Skeletal muscle satellite cell (primary cell): Measurements from ENCODE around the gene FLT4.

Experiments used
- H3K27me3 ChIP-seq: 2 replicates; pipeline ENCODE4 v1.7.0; 2013; ENCODE audit warnings: low read length; ENCODE audit not compliant: control insufficient read depth, insufficient read depth
- H3K36me3 ChIP-seq: 2 replicates; pipeline ENCODE4 v1.7.0; 2013; ENCODE audit warnings: mild to moderate bottlenecking, control low read depth, low read length; ENCODE audit not compliant: insufficient read depth
- H3K4me1 ChIP-seq: 2 replicates; pipeline ENCODE4 v1.7.0; 2013; ENCODE audit warnings: low read length; ENCODE audit not compliant: control insufficient read depth, insufficient read depth
- H3K4me2 ChIP-seq: 2 replicates; pipeline ENCODE4 v1.7.0; 2013; ENCODE audit warnings: mild to moderate bottlenecking, low read length
- H3K4me3 ChIP-seq: 2 replicates; pipeline ENCODE4 v1.7.0; 2013; ENCODE audit warnings: low read length
- H3K9ac ChIP-seq: 2 replicates; pipeline ENCODE4 v1.7.0; 2013; ENCODE audit warnings: mild to moderate bottlenecking, low read depth, low read length, moderate library complexity
- H3K9me3 ChIP-seq: replicated peaks from 2 replicates; pipeline ENCODE4 v1.7.0; 2013; ENCODE audit warnings: mild to moderate bottlenecking, control low read depth, low read length

Gene FLT4

GRCh38 chr5:180646289-180646962 is 3.0 kb downstream of the FLT4 start:
- Histone ChIP-seq H3K9ac (no peak overlapping the region), H3K4me2 (no peak overlapping the region), H3K9me3 (no peaks in the 10 kb centered on the region), H3K36me3 (no peaks in the 10 kb centered on the region), H3K27me3 (peaks cover 80% of the 10 kb centered on the region), H3K4me1 (no peaks in the 10 kb centered on the region), H3K4me3 (no peak overlapping the region)

GRCh38 chr5:180645274-180646204 is 3.9 kb downstream of the FLT4 start:
- H3K4me3 ChIP-seq = no peak overlapping the region
- H3K4me1 ChIP-seq = no peaks in the 10 kb centered on the region
- peaks cover 71% of the 10 kb centered on the region for H3K27me3 ChIP-seq
- no peaks in the 10 kb centered on the region for H3K36me3 ChIP-seq
- no peak overlapping the region for H3K4me2 ChIP-seq
- H3K9ac ChIP-seq = no peak overlapping the region
- H3K9me3 ChIP-seq = no peaks in the 10 kb centered on the region

GRCh38 chr5:180644825-180645273 is 4.6 kb downstream of the FLT4 start:
- H3K9ac ChIP-seq = no peak overlapping the region
- H3K27me3 ChIP-seq = peaks cover 65% of the 10 kb centered on the region

GRCh38 chr5:180644129-180644824 is 5.1 kb downstream of the FLT4 start:
- Histone ChIP-seq H3K27me3 (peaks cover 63% of the 10 kb centered on the region), H3K9ac (no peak overlapping the region), H3K4me2 (no peak overlapping the region), H3K9me3 (no peaks in the 10 kb centered on the region), H3K36me3 (no peaks in the 10 kb centered on the region), H3K4me3 (no peak overlapping the region), H3K4me1 (no peaks in the 10 kb centered on the region)

More at GRCh38 chr5:180644825-180645273, 4.6 kb downstream of the FLT4 start:
- no peaks in the 10 kb centered on the region for H3K9me3 ChIP-seq
- no peak overlapping the region for H3K4me3 ChIP-seq
- no peak overlapping the region for H3K4me2 ChIP-seq
- no peaks in the 10 kb centered on the region for H3K36me3 ChIP-seq
- H3K4me1 ChIP-seq = no peaks in the 10 kb centered on the region

- peaks cover 54% of the 10 kb centered on the region for H3K27me3 ChIP-seq
- no peak overlapping the region for H3K4me2 ChIP-seq
- H3K4me1 ChIP-seq = no peaks in the 10 kb centered on the region
- H3K4me3 ChIP-seq = no peak overlapping the region
- no peak overlapping the region for H3K9ac ChIP-seq
- no peaks in the 10 kb centered on the region for H3K36me3 ChIP-seq
- H3K9me3 ChIP-seq = no peaks in the 10 kb centered on the region
Observed at GRCh38 chr5:180643191-180643851, 6.1 kb downstream of the FLT4 start.

GRCh38 chr5:180642779-180643178 is 6.6 kb downstream of the FLT4 start:
- Histone ChIP-seq H3K27me3 (peaks cover 49% of the 10 kb centered on the region), H3K4me1 (no peaks in the 10 kb centered on the region), H3K4me2 (no peak overlapping the region), H3K36me3 (no peaks in the 10 kb centered on the region), H3K4me3 (no peak overlapping the region), H3K9me3 (no peaks in the 10 kb centered on the region), H3K9ac (no peak overlapping the region)

GRCh38 chr5:180642181-180642775 is 7.1 kb downstream of the FLT4 start:
- Histone ChIP-seq H3K4me3 (no peak overlapping the region), H3K27me3 (peaks cover 44% of the 10 kb centered on the region), H3K36me3 (no peaks in the 10 kb centered on the region), H3K9ac (no peak overlapping the region), H3K4me1 (no peaks in the 10 kb centered on the region), H3K4me2 (no peak overlapping the region), H3K9me3 (no peaks in the 10 kb centered on the region)

- H3K9ac ChIP-seq = no peak overlapping the region
- peaks cover 37% of the 10 kb centered on the region for H3K27me3 ChIP-seq
- H3K36me3 ChIP-seq = no peaks in the 10 kb centered on the region
- H3K4me2 ChIP-seq = no peak overlapping the region
- H3K4me3 ChIP-seq = no peak overlapping the region
- H3K9me3 ChIP-seq = no peaks in the 10 kb centered on the region
- no peaks in the 10 kb centered on the region for H3K4me1 ChIP-seq
Observed at GRCh38 chr5:180641566-180641900, 7.9 kb downstream of the FLT4 start.

GRCh38 chr5:180640861-180641565 is 8.4 kb downstream of the FLT4 start:
- no peak overlapping the region for H3K4me3 ChIP-seq
- peaks cover 31% of the 10 kb centered on the region for H3K27me3 ChIP-seq
- no peaks in the 10 kb centered on the region for H3K36me3 ChIP-seq
- no peaks in the 10 kb centered on the region for H3K9me3 ChIP-seq
- no peak overlapping the region for H3K4me2 ChIP-seq
- H3K9ac ChIP-seq = no peak overlapping the region
- H3K4me1 ChIP-seq = no peaks in the 10 kb centered on the region

- Histone ChIP-seq H3K36me3 (no peaks in the 10 kb centered on the region), H3K27me3 (peaks cover 27% of the 10 kb centered on the region), H3K4me3 (no peak overlapping the region), H3K4me2 (no peak overlapping the region), H3K4me1 (no peaks in the 10 kb centered on the region), H3K9me3 (no peaks in the 10 kb centered on the region), H3K9ac (no peak overlapping the region)
Observed at GRCh38 chr5:180640611-180640860, 8.9 kb downstream of the FLT4 start.
